ENCODE results near the gene ABCD2.
"Not testable (repeated sequence)": the region's sequence is repeated elsewhere in the genome, so short reads cannot be mapped to it uniquely, and the experiment has no call there.

The ABCD2 gene

GRCh38 chr12:39538679-39539104, 80.9 kb downstream of the ABCD2 start:
- ChIA-PET CTCF (interaction anchor here (0.7 kb wide), 1 partner anchor 133 kb away, joined by 4 read pairs; no protein-coding TSS in a partner anchor), POLR2A (ENCODE audit: low non-redundant PET) (no interaction called here)
- H3K27ac ChIP-seq, result no peak overlapping the region
- TF ChIP-seq CTCF (conservative IDR thresholded peaks at IDR 0.05; ENCODE audit: low read depth), result no peak
- DNase-seq (ENCODE audit: low spot score), result no peak

- no peak for DNase-seq (ENCODE audit: low spot score)
- ChIA-PET POLR2A (ENCODE audit: low non-redundant PET) (no interaction called here), CTCF (interaction anchor here (0.6 kb wide), 2 partner anchors 20 to 67 kb away, joined by 4 to 5 read pairs; no protein-coding TSS in a partner anchor)
- TF ChIP-seq CTCF (conservative IDR thresholded peaks at IDR 0.05; ENCODE audit: low read depth), result no peak
- H3K27ac ChIP-seq, result no peak overlapping the region
Observed at GRCh38 chr12:39533951-39534350, 85.7 kb downstream of the ABCD2 start.

GRCh38 chr12:39532448-39532847, 87.2 kb downstream of the ABCD2 start:
- ChIA-PET POLR2A (ENCODE audit: low non-redundant PET) (interaction anchor here (0.5 kb wide), 1 partner anchor 1216 kb away, joined by 3 read pairs; no protein-coding TSS in a partner anchor), CTCF (no interaction called here)
- TF ChIP-seq CTCF (conservative IDR thresholded peaks at IDR 0.05; ENCODE audit: low read depth), result no peak
- no peak for DNase-seq (ENCODE audit: low spot score)
- H3K27ac ChIP-seq, result no peak overlapping the region

GRCh38 chr12:39526974-39527373, 92.6 kb downstream of the ABCD2 start:
- POLR2A ChIA-PET (ENCODE audit: low non-redundant PET), result no interaction called here
- H3K27ac ChIP-seq, result no peak overlapping the region
- DNase-seq (ENCODE audit: low spot score), result no peak
- TF ChIP-seq CTCF (conservative IDR thresholded peaks at IDR 0.05; ENCODE audit: low read depth), result no peak
- CTCF ChIA-PET, result no interaction called here

GRCh38 chr12:39522167-39522566, 97.4 kb downstream of the ABCD2 start:
- POLR2A ChIA-PET (ENCODE audit: low non-redundant PET); DNase-seq (ENCODE audit: low spot score); H3K27ac ChIP-seq; CTCF ChIA-PET: not testable (repeated sequence)

GRCh38 chr12:39510001-39510400, 109.6 kb downstream of the ABCD2 start:
- DNase-seq (ENCODE audit: low spot score), result no peak
- no peak for TF ChIP-seq CTCF (conservative IDR thresholded peaks at IDR 0.05; ENCODE audit: low read depth)
- ChIA-PET POLR2A (ENCODE audit: low non-redundant PET) (no interaction called here), CTCF (no interaction called here)
- no peak overlapping the region for H3K27ac ChIP-seq

GRCh38 chr12:39505554-39505953, 114.0 kb downstream of the ABCD2 start:
- ChIA-PET POLR2A (ENCODE audit: low non-redundant PET) (no interaction called here), CTCF (no interaction called here)
- DNase-seq (ENCODE audit: low spot score), result no peak
- H3K27ac ChIP-seq, result no peak overlapping the region
- no peak for TF ChIP-seq CTCF (conservative IDR thresholded peaks at IDR 0.05; ENCODE audit: low read depth)
